Osteocyte (in vitro differentiated cells): Measurements from ENCODE around the gene B3GNT2. TPM values are rescaled to one million over a fixed set of nuclear protein-coding genes. Genes with fewer than 3 reads are reported as not detected.

Experiments used
- DNase-seq: peaks from one replicate; pipeline ENCODE4 v3.0.0; 2021; ENCODE audit warnings: mixed read lengths; ENCODE audit not compliant: unreplicated experiment; ENCODE audit errors: extremely low spot score
- H3K27ac Mint-ChIP-seq: one replicate; pipeline ENCODE4 v1.8.0; 2021; ENCODE audit warnings: mild to moderate bottlenecking, mixed read lengths; ENCODE audit not compliant: unreplicated experiment
- H3K27me3 Mint-ChIP-seq: one replicate; pipeline ENCODE4 v1.8.0; 2021; ENCODE audit warnings: mixed read lengths; ENCODE audit not compliant: unreplicated experiment
- H3K36me3 Mint-ChIP-seq: one replicate; pipeline ENCODE4 v1.8.0; 2021; ENCODE audit warnings: mixed read lengths; ENCODE audit not compliant: unreplicated experiment
- H3K4me1 Mint-ChIP-seq: one replicate; pipeline ENCODE4 v1.8.0; 2021; ENCODE audit warnings: mixed read lengths; ENCODE audit not compliant: unreplicated experiment
- H3K4me3 Mint-ChIP-seq: one replicate; pipeline ENCODE4 v1.8.0; 2021; ENCODE audit warnings: mild to moderate bottlenecking, moderate library complexity, mixed read lengths; ENCODE audit not compliant: unreplicated experiment
- H3K9me3 Mint-ChIP-seq: one replicate; pipeline ENCODE4 v1.8.0; 2021; ENCODE audit warnings: mixed read lengths; ENCODE audit not compliant: unreplicated experiment
- CTCF ChIP-seq: fragments of 200-600 bp; sonication (generic); IDR thresholded peaks from 2 replicates; pipeline ENCODE4 v1.5.0; 2021; ENCODE audit warnings: antibody characterized with exemption, mild to moderate bottlenecking, moderate library complexity
- total RNA-seq: library from RNA; stranded (reverse); gene quantifications from 2 replicates; pipeline ENCODE4 v1.2.1, GENCODE V29; 2021

The B3GNT2 gene
- total RNA-seq, 1 donor from 2014 or later: 7.9 TPM

- no peaks in the 10 kb centered on the region for H3K4me1 Mint-ChIP-seq
- H3K9me3 Mint-ChIP-seq: no peaks in the 10 kb centered on the region
- no peak for DNase-seq
- TF ChIP-seq CTCF: no peak
- H3K27ac Mint-ChIP-seq: no peak overlapping the region
- no peaks in the 10 kb centered on the region for H3K36me3 Mint-ChIP-seq
- no peaks in the 10 kb centered on the region for H3K27me3 Mint-ChIP-seq
- H3K4me3 Mint-ChIP-seq: no peak overlapping the region
Measured at GRCh38 chr2:62238236-62238635, 42.3 kb downstream of the B3GNT2 start.

- TF ChIP-seq CTCF: no peak
- Mint-ChIP-seq H3K4me3 (no peak overlapping the region), H3K27me3 (peaks cover 3% of the 10 kb centered on the region), H3K9me3 (no peaks in the 10 kb centered on the region), H3K36me3 (no peaks in the 10 kb centered on the region), H3K4me1 (no peaks in the 10 kb centered on the region), H3K27ac (no peak overlapping the region)
- no peak for DNase-seq
Measured at GRCh38 chr2:62240546-62240945, 44.6 kb downstream of the B3GNT2 start.

GRCh38 chr2:62243983-62244382 is 48.1 kb downstream of the B3GNT2 start:
- H3K4me1 Mint-ChIP-seq: no peaks in the 10 kb centered on the region
- H3K36me3 Mint-ChIP-seq: no peaks in the 10 kb centered on the region
- DNase-seq: no peak
- H3K27me3 Mint-ChIP-seq: peaks cover 12% of the 10 kb centered on the region
- no peak for TF ChIP-seq CTCF
- no peak overlapping the region for H3K4me3 Mint-ChIP-seq
- H3K9me3 Mint-ChIP-seq: no peaks in the 10 kb centered on the region
- no peak overlapping the region for H3K27ac Mint-ChIP-seq

- DNase-seq: no peak
- TF ChIP-seq CTCF: no peak
- no peak overlapping the region for H3K27ac Mint-ChIP-seq
- H3K9me3 Mint-ChIP-seq: no peaks in the 10 kb centered on the region
- peaks cover 12% of the 10 kb centered on the region for H3K27me3 Mint-ChIP-seq
- no peak overlapping the region for H3K4me3 Mint-ChIP-seq
- no peaks in the 10 kb centered on the region for H3K36me3 Mint-ChIP-seq
- no peaks in the 10 kb centered on the region for H3K4me1 Mint-ChIP-seq
Measured at GRCh38 chr2:62248226-62248625, 52.3 kb downstream of the B3GNT2 start.

- DNase-seq: no peak
- H3K9me3 Mint-ChIP-seq: no peaks in the 10 kb centered on the region
- H3K36me3 Mint-ChIP-seq: no peaks in the 10 kb centered on the region
- H3K27ac Mint-ChIP-seq: no peak overlapping the region
- H3K27me3 Mint-ChIP-seq: peaks cover 9% of the 10 kb centered on the region
- no peak for TF ChIP-seq CTCF
- H3K4me3 Mint-ChIP-seq: no peak overlapping the region
- H3K4me1 Mint-ChIP-seq: no peaks in the 10 kb centered on the region
Measured at GRCh38 chr2:62250239-62250638, 54.3 kb downstream of the B3GNT2 start.
